HFFc6 (cell line): ENCODE results near the gene RFT1. TPM values are rescaled to one million over a fixed set of nuclear protein-coding genes. Genes with fewer than 3 reads are reported as not detected.

Source experiments
- DNase-seq: peaks from one replicate; pipeline ENCODE4 v3.0.0-alpha.2; 2018
- H3K27ac Mint-ChIP-seq: 2 replicates; pipeline ENCODE4 v1.8.0; 2020; ENCODE audit warnings: mild to moderate bottlenecking, mixed read lengths
- H3K27me3 Mint-ChIP-seq: 2 replicates; pipeline ENCODE4 v1.8.0; 2021; ENCODE audit warnings: mild to moderate bottlenecking, moderate library complexity, mixed read lengths; ENCODE audit not compliant: insufficient read depth
- H3K36me3 Mint-ChIP-seq: 2 replicates; pipeline ENCODE4 v1.8.0; 2021; ENCODE audit warnings: low read depth, mixed read lengths
- H3K4me1 Mint-ChIP-seq: 2 replicates; pipeline ENCODE4 v1.8.0; 2020; ENCODE audit warnings: low read depth, mixed read lengths
- H3K4me3 Mint-ChIP-seq: 2 replicates; pipeline ENCODE4 v1.8.0; 2020; ENCODE audit warnings: mild to moderate bottlenecking, moderate library complexity, mixed read lengths
- H3K9me3 Mint-ChIP-seq: 2 replicates; pipeline ENCODE4 v1.8.0; 2020; ENCODE audit warnings: mild to moderate bottlenecking, mixed read lengths
- CTCF ChIP-seq: fragments of 200-600 bp; sonication (generic); IDR thresholded peaks from 2 replicates; pipeline ENCODE4 v1.5.0; 2021; ENCODE audit warnings: antibody characterized with exemption, mild to moderate bottlenecking
- total RNA-seq, 6 experiments: library from RNA; stranded (reverse); fragmentation: NEBNext Ultra II Directional; extraction: Animal tissue kit (Norgen Biotek cat#: 25700); gene quantifications; 2 replicates in 1 of 6; 3 replicates in 5 of 6; pipeline ENCODE4 v1.2.3, GENCODE V29; 2021

Gene RFT1
- total RNA-seq, 6 experiments from 2014 or later = 32.9 to 39.6 (median 34.7) TPM

DNA sequence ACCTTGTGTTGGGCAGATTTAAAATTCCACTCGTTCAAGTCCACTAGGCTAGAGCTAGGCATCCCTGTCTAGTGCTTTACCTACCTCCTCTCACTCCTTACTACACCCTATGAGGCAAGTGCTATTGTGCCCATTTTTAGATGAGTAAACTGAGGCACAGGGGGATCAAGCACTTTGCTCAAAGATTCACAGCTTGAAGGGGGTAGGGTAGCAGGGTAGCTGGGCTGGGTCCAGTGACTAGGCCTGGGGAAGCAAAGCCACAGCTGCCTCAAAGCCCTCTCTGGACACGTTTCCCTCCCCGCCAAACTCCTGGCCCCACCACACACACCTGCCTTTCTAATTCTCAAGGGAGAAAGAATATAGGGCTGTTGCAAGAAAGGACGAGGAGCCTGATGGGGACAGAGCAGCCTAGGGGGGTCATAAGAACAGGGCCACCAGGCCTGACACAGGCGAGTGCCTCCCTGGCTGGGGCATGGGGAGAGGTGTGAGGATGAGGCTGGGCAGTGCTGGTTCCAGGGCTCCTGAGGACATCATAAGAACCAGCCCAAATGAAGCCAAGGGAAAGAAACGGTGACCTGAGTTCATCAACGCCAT lies 49.5 kb downstream of the RFT1 start:
- H3K4me3 Mint-ChIP-seq = no peak overlapping the region
- H3K9me3 Mint-ChIP-seq = no peaks in the 10 kb centered on the region
- H3K27me3 Mint-ChIP-seq = peaks cover 6% of the 10 kb centered on the region; the same call in 1 of the 2 replicates
- no peak overlapping the region for H3K27ac Mint-ChIP-seq
- no peak for DNase-seq
- H3K4me1 Mint-ChIP-seq = peaks cover 14% of the 10 kb centered on the region
- H3K36me3 Mint-ChIP-seq = no peaks in the 10 kb centered on the region
- no peak for TF ChIP-seq CTCF

DNA sequence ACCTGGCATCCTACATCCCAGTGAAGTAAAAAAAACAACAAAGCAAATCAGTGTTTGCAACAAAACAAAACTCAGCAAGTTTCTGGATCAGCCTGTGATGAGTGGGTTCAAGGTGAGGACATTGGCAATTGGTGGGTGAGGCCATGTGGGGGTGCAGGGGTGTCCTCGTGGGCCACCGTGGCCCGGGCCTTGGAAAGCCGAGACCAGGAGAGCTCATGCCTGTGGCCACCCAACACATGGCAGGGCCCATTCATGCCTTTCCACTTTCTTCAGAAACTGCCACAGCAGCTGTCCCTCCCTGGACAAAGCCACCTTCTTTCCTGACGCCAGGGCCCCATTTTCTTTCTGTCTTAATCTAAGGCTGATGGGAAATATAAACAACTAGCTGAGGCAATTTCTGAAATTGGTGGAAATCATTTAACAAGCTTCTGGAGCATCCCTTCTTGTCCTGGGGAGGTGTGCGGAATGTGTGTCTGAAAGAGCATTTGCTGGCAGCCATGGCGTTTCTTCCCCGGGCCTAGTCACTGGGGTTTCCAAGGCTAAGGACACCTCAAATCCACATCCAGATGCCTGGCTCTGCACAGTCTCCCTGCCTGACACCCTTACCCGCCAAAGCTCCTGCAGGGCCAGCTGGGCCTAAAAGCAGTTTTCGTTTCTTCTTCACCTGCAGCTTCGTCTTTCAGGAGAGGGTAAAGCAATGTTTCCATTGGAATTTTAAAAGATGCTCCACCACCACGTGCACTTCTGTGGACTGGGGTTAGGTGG lies 50.3 kb downstream of the RFT1 start:
- H3K4me1 Mint-ChIP-seq = peaks cover 14% of the 10 kb centered on the region
- DNase-seq = no peak
- H3K27me3 Mint-ChIP-seq = peaks cover 4% of the 10 kb centered on the region; the same call in 1 of the 2 replicates
- H3K36me3 Mint-ChIP-seq = no peaks in the 10 kb centered on the region
- H3K4me3 Mint-ChIP-seq = no peak overlapping the region
- H3K27ac Mint-ChIP-seq = no peak overlapping the region
- H3K9me3 Mint-ChIP-seq = no peaks in the 10 kb centered on the region
- no peak for TF ChIP-seq CTCF

- TF ChIP-seq CTCF = no peak
- no peak for DNase-seq
- Mint-ChIP-seq H3K9me3 (no peaks in the 10 kb centered on the region), H3K4me1 (peaks cover 8% of the 10 kb centered on the region), H3K27me3 (peaks cover 4% of the 10 kb centered on the region; the same call in 1 of the 2 replicates), H3K4me3 (no peak overlapping the region), H3K27ac (no peak overlapping the region), H3K36me3 (no peaks in the 10 kb centered on the region)
These were observed 51.1 kb downstream of the RFT1 start for GRCh38 chr3:53079147-53079546.

- TF ChIP-seq CTCF = no peak
- H3K27me3 Mint-ChIP-seq = peaks cover 4% of the 10 kb centered on the region; the same call in 1 of the 2 replicates
- no peak overlapping the region for H3K4me3 Mint-ChIP-seq
- H3K36me3 Mint-ChIP-seq = no peaks in the 10 kb centered on the region
- H3K9me3 Mint-ChIP-seq = no peaks in the 10 kb centered on the region
- peaks cover 4% of the 10 kb centered on the region for H3K4me1 Mint-ChIP-seq
- no peak for DNase-seq
- no peak overlapping the region for H3K27ac Mint-ChIP-seq
These were observed 51.6 kb downstream of the RFT1 start for GRCh38 chr3:53078656-53079055.

DNA sequence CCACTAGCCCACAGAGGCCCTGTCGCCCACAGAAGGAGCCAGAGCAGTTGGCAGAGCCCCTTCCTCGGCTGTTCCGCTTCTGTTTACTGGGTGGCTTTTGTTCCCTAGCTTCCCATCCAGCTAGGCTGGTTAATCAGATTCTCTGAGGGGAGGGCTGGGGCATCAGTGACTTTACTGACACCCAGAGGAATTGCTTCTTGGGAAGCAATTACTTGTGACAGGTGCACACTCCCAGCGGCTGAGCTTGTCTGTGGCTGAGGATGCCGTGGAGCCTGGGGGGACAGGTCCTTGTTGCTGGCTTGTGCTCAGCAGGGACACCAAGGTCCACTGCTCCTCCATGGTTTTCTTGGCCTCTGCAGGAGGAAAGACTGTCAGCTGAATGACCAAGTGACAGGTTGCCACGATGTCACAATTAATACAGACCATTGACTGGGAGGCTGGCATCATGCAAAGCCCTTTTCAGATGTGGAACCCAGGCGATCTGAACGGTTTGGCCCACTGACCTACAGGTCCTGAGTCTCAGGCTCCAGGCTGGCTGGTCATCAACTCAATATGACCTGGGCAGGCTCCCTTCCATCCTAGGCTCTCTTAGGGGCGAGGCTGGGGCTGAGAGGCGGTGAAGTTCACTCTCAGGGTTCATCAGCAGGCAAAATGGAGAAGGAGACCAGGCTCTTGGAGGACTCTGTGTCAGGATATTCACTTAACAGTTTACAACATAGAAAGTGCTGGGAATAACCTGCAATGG lies 52.6 kb downstream of the RFT1 start:
- no peaks in the 10 kb centered on the region for H3K36me3 Mint-ChIP-seq
- DNase-seq = no peak

More for the DNA sequence above, 52.6 kb downstream of the RFT1 start:
- Mint-ChIP-seq H3K4me1 (peaks cover 10% of the 10 kb centered on the region), H3K27me3 (peaks cover 4% of the 10 kb centered on the region; the same call in 1 of the 2 replicates), H3K27ac (no peak overlapping the region), H3K4me3 (no peak overlapping the region), H3K9me3 (no peaks in the 10 kb centered on the region)
- TF ChIP-seq CTCF = no peak
